HL-60/S4 treated with retinoic acid at 250 ng/mL for 4 days and 3 days (cell line): ENCODE measurements around the gene TMEM9B.

Experiments
- in situ Hi-C: fragments of 300-500 bp; cut with MboI; formaldehyde crosslinking; loops from 2 replicates; pipeline ENCODE4 v1.7.0; 2022; ENCODE audit warnings: low sequenced_read_pairs

The TMEM9B gene

DNA sequence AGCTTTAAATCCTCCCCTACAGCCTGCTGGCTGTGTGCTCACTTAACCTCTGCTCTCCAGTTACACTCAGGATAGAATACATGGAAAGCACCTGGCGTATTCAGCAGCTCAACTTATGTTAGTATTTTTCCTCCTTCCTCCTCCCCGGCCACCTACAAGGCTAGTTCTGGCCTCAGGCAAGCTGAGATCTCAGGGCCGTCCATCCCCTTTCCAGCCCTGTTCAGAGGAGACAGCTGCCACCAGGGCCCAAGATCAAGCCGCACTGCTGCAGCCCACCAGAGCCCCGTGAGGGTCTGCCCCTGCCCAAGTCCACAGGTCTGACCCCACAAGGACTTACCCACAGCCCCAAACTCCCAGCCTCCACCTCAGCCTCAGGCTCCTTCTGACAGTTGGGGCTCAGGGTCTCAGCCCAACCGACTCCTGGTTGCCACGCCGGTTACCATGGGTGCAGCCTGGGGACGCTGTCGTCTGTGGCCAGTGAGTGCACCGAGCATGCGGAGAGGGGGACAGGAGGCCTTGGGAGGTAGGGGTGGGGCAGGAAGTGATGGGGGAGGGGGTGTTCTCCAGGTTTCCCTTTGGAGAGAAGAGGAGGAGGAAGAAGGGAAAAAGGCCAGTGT, 31.6 kb downstream of the TMEM9B start, which contains the start of gene C11orf16:
Gene C11orf16 (minus strand): TSS at position 384 of the 617 bp plus-strand sequence. CDS start 639 bp downstream, outside the sequence.
- in situ Hi-C loops, result no loop called here

DNA sequence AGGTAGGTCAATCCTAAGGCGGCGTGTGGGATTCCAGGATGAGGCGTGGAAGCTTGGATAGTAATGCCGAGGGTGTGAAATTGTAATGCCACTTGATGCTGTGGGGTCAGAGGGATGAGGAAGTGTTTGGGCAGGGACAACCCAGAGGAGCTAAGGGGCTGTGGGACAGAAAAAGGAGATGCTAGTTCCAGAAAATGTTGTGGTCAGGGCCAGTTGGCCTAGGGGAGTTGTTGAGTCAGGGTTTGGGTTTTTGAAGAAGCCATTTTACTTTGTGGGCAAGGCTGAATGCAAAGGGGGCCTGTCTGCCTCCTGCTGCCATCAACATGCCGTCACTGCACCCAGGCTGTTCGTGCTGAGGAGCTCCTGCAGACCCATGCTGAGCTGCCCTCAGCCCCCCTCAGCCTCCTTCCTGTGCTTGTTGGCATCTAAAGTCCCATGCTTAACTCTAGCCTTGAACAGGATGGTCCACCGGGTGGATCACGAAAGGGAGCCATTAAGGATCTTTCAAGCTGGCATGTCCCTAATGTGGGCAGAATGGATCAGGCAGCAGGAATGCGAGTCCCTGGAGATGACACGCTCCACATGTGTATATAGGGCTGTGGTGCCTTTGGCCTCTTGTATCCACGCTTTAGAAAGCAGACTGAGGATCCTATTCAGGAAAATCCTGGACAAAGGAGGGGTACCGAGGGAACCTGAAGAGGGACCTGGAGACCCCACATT, 33.6 kb downstream of the TMEM9B start:
- in situ Hi-C loops, result no loop called here

DNA sequence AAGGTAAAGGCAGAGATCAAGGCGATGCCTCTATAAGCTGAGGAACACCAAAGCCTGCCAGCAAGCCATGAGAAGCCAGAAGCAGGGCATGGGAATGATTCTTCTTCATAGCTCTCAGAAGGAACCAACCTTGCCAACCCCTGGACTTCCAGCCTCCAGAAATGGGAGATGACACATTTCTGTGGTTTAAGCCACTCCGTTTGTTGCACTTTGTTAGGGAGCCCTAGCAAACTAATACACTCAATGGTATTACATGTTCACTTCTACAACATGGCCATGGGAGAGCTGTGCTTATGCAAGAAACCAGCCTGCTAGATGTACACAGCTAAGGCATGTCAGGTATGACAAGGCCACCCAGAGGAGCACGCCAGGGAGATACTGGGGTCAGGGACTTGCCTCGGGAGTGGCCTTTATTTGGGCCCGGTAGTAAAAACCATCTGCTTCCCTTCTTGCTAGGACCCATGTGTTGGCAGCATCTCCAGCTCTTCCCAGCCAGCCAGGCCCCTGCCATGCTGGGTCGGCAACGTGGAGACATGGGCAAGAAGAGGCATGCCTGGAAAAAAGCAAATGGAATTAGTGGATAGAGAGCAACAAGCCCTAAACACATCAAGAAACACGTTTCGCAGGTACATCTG, 35.1 kb downstream of the TMEM9B start:
- in situ Hi-C loops, result no loop called here

DNA sequence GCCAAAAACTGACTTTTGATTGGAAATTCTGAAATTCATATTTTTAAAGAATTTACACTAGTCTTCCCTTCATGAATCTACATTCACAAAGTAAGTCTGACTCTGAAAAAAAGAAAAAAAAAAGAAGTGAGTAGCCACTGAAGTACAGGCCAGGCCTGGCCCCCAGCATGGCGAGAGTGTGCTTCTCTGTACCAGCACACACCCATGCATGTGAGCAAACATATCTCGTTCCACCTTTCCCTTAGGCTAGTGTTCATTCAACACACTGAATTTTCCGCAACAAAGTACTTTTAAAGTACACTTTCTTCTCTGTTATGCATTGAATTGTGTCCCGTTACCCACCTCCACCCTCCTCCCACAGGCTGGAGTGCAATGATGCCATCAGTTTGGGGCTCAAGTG, 36.0 kb downstream of the TMEM9B start:
- in situ Hi-C loops, result no loop called here

DNA sequence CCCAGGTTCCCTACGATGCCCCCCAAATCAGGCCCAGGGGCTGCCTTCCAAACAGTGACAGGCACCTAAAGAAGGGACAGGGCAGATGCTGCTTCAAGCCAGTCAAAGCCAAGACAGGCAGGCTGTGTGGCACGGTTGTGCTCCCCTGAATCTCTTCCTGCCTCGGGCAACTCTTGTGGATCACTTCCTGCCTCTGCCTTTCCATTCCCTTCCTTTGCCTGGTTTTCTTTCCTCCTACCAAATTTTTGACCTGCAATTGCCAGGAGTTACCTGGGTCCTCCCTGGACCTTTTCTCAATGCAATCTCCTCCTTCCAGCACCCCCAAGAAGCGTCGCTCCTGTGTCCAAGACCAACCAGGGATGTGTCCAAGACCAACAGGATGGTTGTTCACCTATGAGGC, 37.0 kb downstream of the TMEM9B start:
- in situ Hi-C loops, result no loop called here

DNA sequence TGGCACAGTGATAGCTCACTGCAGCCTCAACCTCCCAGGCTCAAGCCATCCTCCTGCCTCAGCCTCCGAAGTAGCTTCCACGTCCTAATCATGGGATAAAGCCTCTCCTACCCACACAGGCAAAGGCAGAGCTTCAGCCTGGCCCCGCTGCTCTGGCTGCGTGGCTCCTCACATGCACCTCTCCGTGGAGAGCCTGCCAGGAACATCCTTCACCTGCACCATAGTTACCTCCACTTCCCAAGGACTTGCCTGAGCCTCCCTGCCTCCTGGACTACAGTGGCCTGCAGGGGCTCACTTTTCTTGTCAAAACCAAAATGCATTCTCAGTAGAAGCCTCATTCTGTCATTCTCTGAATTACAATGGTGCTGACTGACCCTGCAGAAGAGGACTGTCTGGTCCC, 38.0 kb downstream of the TMEM9B start:
- in situ Hi-C loops, result no loop called here

DNA sequence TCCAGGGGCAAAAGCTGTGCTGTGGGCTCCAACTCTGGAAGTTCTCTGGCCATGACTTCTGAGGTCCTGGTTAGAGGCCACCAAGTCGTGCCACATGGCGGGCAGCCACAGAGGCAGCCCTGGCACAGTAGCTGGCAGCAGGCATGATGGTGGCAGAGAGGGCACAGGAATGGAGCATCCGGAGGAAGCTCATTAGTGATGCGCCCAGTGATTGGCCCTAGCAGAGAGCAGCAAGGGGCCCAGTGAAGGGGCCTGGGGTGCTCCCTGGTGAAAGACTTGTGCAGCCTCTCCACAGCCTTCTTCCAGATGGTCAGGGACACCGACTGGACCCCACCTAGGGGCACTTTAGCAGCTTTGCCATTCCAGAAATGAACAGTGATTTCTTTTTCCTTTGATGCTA, 38.5 kb downstream of the TMEM9B start:
- in situ Hi-C loops, result no loop called here

DNA sequence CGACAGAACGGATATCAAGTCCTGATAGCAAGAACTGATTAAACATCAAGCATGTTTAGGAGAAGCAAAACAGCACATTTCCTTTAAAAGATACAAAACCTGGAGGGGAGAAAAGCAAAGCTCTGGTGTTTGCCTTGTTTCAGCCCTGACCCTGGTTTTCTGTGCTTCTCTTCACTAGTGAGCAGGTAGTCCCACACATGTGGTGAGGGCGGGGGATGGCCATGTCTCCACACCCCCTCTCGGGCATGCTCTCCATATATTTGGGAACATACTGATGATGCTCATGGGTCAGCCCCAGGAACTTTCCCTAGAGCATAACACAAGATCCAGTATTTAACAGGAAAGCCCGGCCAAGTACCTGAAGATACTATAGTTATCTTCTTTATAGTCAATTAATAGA, 41.6 kb downstream of the TMEM9B start:
- in situ Hi-C loops, result no loop called here

DNA sequence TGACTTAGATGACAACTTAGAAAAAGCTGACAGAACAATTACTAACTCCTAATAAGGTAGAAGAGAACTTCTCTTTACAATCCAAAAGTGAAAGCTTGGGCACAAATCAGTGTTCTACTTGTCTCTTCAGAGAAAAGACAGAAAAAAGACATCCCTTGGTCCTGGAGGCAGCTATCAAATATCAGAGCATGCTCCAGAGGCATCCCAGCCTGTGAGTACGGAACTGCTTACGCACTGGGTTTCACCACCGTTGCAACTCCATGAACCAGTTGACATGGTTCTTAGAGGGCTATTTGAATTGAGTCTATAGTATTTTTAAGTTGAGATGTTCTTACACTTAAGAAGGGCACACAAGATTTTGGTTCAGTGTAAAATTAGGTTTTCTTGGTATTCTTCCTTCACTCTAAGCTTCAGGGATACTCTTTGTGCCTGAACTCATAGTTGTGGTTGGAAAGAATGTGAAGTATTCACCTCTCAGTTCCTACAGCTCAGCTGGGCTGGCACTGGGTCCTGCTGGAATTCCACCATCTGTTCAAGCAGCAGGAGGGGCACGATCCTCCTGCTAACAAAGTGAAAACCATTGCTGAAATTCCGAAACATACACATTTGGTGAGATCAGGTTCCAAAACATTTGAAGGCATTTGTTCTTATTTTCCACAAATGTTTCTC, 47.0 kb downstream of the TMEM9B start:
- in situ Hi-C loops, result no loop called here

DNA sequence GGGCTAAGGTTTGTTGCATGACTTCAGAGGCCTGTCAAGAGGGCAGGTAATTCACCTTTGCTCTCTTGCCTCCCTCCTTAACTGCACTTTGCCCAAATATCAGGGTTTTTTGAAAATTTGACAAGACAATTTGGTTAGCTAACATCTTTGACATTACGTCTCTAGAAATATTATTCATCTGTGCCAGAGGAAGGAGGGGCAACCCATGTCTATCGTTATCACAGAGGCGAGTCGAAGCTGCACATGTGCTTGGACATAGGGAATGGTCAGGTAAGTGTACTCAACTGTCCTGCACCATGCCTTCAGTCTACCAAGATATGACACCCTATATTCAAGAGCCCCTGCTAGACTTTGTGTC, 49.6 kb downstream of the TMEM9B start:
- in situ Hi-C loops, result no loop called here

DNA sequence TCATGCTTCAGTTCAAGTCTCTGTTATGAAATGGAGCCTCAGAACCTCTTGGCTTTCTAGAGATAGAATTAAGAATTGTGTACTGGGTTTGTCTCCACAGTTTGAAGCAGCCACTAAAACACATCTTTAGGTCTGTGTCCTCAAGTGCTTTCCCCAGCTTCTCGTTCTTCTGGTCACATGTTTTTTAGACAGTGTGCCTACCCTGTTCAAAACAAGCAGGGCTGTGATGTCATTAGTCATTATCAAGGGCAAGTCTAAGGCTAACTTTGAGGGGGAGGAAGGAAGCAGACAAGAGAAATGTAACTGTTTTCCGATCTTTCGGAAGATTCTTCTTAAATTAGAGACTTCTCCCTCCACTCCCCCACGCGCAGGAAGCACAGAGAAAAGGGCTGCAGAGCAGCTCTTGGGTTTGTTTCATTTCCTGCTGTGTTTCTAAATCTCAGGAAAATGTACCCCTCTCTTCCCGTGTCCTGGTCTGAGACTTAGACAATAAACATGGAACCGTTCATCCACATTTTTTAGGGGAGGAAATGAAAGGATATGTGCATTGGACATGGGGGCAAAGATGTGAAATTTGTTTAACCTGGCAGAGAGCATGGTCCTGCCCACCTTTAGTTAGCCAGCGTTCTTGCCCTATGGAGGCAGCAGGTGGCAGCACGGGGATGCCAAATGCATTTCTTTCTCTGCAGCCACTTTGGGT, 50.1 kb downstream of the TMEM9B start:
- in situ Hi-C loops, result no loop called here

DNA sequence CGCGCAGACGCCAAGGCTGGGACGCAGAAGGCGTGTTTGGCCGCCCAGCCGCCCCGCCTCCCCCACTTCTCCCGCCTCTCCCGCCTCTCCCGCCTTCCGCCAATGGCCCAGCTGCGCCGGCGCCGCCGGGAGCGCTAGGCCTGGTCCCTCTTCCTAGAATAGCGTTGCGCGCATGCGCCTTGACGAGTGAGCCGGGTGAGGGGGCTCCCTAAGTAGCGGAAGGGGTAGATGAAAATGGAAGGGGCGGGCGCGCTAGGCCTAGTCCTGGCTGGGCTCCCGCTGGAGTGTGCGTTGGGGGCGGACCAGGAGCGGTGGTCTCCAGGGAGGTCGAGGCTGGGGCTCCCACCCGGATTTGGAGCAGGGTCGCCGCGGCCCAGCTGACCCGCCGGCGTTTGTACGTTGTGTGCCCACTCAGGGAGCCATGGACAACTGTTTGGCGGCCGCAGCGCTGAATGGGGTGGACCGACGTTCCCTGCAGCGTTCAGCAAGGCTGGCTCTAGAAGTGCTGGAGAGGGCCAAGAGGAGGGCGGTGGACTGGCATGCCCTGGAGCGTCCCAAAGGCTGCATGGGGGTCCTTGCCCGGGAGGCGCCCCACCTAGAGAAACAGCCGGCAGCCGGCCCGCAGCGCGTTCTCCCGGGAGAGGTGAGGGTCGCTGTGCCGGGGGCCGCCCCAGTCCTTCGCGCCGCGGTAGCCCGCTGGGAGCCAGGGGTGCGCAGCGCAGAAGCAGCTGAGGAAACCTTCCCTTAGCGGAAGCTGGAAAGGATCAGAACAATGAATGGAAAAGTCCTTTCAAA, 53.0 kb downstream of the TMEM9B start, which contains the start of gene AKIP1:
Gene AKIP1 (plus strand): TSS at position 161 of the 795 bp plus-strand sequence. CDS start 261 bp downstream, at position 422.
- in situ Hi-C loops, result no loop called here

DNA sequence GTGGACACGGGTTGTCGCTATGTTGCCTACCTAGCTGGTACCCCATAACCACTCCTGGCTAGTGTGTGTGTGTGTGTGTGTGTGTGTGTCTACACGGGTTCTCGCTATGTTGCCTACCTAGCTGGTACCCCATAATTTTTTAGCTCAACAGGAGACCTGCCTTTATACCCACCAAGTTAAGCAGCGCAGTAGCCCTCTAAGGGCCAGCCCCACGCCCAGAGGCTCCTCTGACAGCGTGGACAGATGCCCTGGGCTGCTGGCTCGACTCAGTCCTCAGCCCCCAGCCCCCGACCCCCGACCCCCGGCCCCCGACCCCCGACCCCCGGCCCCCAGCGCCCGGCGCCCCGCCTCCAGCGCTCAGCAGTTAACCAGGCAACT, 53.6 kb downstream of the TMEM9B start:
- in situ Hi-C loops, result no loop called here

DNA sequence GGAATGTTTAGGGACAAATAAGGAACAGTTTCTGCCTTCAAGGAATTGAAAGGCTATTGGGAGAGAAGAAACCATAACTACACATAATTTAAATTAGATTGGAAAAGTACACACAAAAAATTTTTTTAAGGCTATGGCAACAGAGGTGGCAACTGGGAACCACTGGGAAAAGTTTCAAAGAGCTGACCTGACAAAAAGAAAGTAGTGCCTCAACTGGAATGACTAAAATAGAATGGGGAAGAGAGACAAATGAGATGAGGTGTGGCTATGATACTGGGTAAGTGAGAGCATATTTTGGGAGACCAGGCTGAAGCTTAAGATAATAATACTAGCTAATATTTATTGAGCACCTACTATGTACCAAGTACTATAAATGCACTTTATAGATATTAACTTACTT, 56.1 kb downstream of the TMEM9B start:
- in situ Hi-C loops, result no loop called here

DNA sequence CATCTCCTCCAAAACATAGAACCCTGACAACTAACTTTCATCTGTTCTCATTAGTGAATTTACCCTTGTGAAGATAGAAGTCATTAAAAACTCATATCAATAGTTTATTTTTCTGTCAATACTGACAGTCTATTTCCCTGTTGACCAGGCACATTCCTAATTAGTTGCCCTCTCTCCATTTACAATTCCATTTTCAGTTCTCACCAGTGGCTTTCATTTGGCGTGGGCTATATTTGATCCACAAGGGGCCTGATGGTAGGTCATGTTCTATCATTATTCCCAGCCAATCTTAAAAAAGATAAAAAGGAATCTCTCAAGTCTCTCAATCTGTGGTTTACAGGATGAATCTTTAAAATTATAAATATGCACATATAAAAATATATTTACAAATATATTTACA, 57.1 kb downstream of the TMEM9B start:
- in situ Hi-C loops, result no loop called here

DNA sequence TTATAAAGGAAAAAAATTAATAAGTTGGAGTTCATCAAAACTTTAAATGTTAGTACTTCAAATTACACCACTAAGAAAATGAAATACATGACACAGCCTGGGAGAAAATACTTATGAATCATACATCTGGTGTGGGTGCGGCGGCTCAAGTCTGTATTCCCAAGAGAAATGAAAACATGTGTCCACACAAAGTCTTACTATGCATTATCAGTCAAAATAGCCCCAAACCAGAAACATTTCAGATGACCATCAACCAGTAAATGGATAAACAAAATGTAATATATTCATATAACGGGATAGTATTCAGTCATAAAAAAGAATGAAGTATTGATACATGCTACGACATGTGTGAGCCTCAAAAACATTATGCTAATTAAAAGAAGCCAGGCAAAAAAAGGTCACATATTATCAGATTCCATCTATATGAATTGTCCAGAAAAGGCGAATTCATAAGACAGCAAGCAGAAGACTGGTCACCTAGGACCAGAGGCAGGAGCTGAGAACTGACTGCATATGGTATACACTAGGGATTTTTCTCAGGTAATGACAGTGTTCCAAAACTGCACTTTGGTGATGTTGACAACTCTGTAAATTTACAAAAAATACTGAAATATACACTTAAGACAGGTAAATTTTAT, 58.6 kb downstream of the TMEM9B start:
- in situ Hi-C loops, result no loop called here

DNA sequence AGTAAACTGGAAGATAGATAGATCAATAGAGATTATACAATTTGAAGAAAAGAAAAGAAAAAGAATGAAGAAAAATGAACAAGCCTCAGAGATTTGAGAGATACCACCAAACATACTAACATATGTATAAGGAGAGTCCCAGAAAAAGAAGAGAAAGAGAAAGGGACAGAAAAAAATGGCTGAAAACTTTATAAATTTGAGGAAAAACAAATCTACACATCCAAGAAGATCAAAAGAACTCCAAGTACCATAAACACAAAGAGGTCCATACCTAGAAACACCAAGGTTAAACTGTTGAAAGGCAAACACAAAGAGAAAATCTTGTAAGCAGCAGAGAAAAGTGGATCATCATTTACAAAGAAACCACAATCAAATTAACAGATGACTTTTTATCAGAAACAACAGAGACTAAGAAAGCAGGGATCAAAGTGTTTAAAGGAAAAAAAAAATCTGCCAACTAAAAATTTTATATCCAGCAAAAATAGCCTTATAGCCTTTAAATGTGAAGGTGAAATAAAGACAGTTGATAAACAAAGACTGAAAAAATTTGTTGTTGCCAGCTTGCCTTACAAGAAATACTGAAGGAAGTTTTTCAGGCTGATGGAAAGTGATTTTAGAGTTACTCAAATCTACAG, 65.0 kb downstream of the TMEM9B start:
- in situ Hi-C loops, result no loop called here
